H1 (cell line): ENCODE data around the gene AGPAT3. TPM values are rescaled to one million over a fixed set of nuclear protein-coding genes. Genes with fewer than 3 reads are reported as not detected.
A peak's percentile ranks its signal among the peaks of the same experiment; 100 is the strongest.

ENCODE experiments used
- ASH2L ChIP-seq: fragments of 200-600, 300-600 bp; sonication (generic); IDR thresholded peaks from one replicate; pipeline ENCODE4 v1.7.1; 2017; ENCODE audit warnings: low read length
- BACH1 ChIP-seq: IDR thresholded peaks from 2 replicates; pipeline ENCODE4 v1.6.1; 2012; ENCODE audit warnings: low read length, improper control_type of control experiment
- BCL11A ChIP-seq, 2 experiments: IDR thresholded peaks; one replicate each; pipeline ENCODE4 v1.6.1; 2011; ENCODE audit warnings: low read depth in 2 of 2, low read length in 2 of 2, mild to moderate bottlenecking in 2 of 2
- EGR1 ChIP-seq: IDR thresholded peaks from 2 replicates; pipeline ENCODE4 v1.6.1; 2011; ENCODE audit warnings: low read depth, low read length, borderline replicate concordance
- POLR2A ChIP-seq, 2 experiments: IDR thresholded peaks; 1 replicate in 1 of 2; 2 replicates in 1 of 2; pipeline ENCODE4 v1.6.1; 2011; ENCODE audit warnings: low read depth in 2 of 2, low read length in 2 of 2, mild to moderate bottlenecking in 2 of 2; ENCODE audit errors: control extremely low read depth in 1 of 2
- ZNF274 ChIP-seq: IDR thresholded peaks from 2 replicates; pipeline ENCODE4 v1.7.0; 2012; ENCODE audit warnings: low read length, borderline replicate concordance; ENCODE audit errors: extremely low read depth
- polyA plus RNA-seq, 7 experiments: library from polyadenylated mRNA; depleted of rRNA in 3 of 7; stranded (reverse) in 5 of 7; unstranded in 2 of 7; fragments of >200 nt in 5 of 7; fragments of 200-250 nt in 2 of 7; gene quantifications; 1 replicate in 5 of 7; 2 replicates in 1 of 7; 4 replicates in 1 of 7; pipeline versions ENCODE4 v1.2.1 to v1.2.3, GENCODE V29; 2011 to 2013; ENCODE audit warnings: missing spikeins in 2 of 7, mixed read lengths in 2 of 7
- total RNA-seq: library from RNA; stranded (reverse); fragmentation: NEBNext Ultra II Directional; extraction: Animal tissue kit (Norgen Biotek cat#: 25700); gene quantifications from 2 replicates; pipeline ENCODE4 v1.2.1, GENCODE V29; 2021
- TF ChIP-seq, protein P1 (sequence below), 3 experiments: IDR thresholded peaks; 1 replicate in 2 of 3; 2 replicates in 1 of 3; pipeline versions ENCODE4 v1.5.1 to v1.6.1; 2011; ENCODE audit warnings: low read length in 3 of 3, mild to moderate bottlenecking in 3 of 3, inconsistent platforms in 2 of 3, low read depth in 1 of 3, moderate library complexity in 1 of 3; ENCODE audit not compliant: insufficient read depth in 1 of 3; ENCODE audit errors: control extremely low read depth in 1 of 3
- TF ChIP-seq, protein P2 (sequence below): IDR thresholded peaks from 2 replicates; pipeline ENCODE4 v1.6.1; 2012; ENCODE audit warnings: inconsistent platforms

The AGPAT3 gene
- total and polyA plus RNA-seq, 2 of the 8 experiments (the other 6 are each of a cell fraction or from before 2014, with no cell fraction given), result 5.8 to 7.3 TPM

GRCh38 chr21:44011579-44012473 is 146.8 kb downstream of the AGPAT3 start, which contains the start of gene TRAPPC10 (continued):
- TF ChIP-seq ZNF274 (no peak), EGR1 (no peak), POLR2A (IDR thresholded peaks at IDR 0.05; ENCODE audit: control extremely low read depth in 1 of 2, low read depth in 2 of 2, low read length in 2 of 2) (peak; percentile 82 to 88), BACH1 (peak; percentile 76), ASH2L (no peak), BCL11A (IDR thresholded peaks at IDR 0.05; ENCODE audit: low read depth in 2 of 2, low read length in 2 of 2) (no peak)
- TF ChIP-seq, protein P1, sequence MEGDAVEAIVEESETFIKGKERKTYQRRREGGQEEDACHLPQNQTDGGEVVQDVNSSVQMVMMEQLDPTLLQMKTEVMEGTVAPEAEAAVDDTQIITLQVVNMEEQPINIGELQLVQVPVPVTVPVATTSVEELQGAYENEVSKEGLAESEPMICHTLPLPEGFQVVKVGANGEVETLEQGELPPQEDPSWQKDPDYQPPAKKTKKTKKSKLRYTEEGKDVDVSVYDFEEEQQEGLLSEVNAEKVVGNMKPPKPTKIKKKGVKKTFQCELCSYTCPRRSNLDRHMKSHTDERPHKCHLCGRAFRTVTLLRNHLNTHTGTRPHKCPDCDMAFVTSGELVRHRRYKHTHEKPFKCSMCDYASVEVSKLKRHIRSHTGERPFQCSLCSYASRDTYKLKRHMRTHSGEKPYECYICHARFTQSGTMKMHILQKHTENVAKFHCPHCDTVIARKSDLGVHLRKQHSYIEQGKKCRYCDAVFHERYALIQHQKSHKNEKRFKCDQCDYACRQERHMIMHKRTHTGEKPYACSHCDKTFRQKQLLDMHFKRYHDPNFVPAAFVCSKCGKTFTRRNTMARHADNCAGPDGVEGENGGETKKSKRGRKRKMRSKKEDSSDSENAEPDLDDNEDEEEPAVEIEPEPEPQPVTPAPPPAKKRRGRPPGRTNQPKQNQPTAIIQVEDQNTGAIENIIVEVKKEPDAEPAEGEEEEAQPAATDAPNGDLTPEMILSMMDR (IDR thresholded peaks at IDR 0.05; ENCODE audit: control extremely low read depth in 1 of 3, insufficient read depth in 1 of 3, low read depth in 1 of 3, low read length in 3 of 3), result peak in 1 of 3 experiments; percentile 8; a peak in 1 of 4 replicates
- TF ChIP-seq, protein P2, sequence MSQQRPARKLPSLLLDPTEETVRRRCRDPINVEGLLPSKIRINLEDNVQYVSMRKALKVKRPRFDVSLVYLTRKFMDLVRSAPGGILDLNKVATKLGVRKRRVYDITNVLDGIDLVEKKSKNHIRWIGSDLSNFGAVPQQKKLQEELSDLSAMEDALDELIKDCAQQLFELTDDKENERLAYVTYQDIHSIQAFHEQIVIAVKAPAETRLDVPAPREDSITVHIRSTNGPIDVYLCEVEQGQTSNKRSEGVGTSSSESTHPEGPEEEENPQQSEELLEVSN, result peak; percentile 59; the same call in 1 of the 2 replicates
- TF ChIP-seq, all 59 proteins: peak for 17
